DMS79 (cell line): ENCODE results near the gene TSR3.
A peak's percentile ranks its signal among the peaks of the same experiment; 100 is the strongest.
"Not testable (repeated sequence)": the region's sequence is repeated elsewhere in the genome, so short reads cannot be mapped to it uniquely, and the experiment has no call there.

Experiments
- DNase-seq: peaks from one replicate; lab custom pipeline; 2025; lab: John Stamatoyannopoulos, UW

TSR3 gene

GRCh38 chr16:1337486-1337885, 14.2 kb downstream of the TSR3 start:
- no peak for DNase-seq

DNA sequence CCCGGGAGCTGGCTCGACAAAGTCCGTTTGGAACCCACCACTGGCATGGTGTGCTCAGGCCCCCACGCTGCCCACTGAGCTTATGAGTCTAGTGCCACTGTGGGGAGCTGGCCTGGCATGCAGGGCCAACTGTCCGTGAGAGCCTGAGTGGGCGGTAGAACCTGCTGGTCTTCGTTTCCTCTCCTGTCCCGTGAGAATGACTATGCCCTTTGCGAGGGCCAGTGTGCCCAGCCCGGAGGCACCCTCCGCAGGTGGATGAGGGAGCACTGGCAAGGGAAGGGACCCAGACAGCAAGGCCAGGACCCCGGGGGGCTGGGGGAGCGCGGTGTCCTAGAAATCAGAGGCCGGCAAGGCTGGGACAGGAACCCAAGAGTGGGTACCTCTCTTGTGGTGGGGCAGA, 15.1 kb downstream of the TSR3 start:
- DNase-seq, result no peak

DNA sequence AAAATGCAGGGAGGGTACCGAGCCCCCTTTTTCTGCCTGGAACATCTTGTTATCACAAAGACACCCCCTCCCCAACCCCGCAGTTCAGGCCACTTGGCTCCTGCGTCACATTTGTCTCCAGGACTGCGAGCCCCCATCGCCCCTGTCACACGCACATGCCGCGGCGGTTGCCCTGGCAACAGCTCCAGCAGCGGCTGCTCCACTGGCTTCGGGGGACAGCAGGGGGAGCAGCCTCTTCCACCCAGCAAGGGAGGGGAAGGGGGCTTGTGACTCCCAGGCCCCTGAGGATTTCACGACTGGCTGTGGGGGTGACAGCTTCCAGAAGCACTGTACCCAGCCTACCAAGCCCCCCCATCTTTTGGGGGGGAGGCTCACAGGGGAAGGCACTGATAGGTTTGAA, 15.7 kb downstream of the TSR3 start:
- peak; percentile 11 for DNase-seq

DNA sequence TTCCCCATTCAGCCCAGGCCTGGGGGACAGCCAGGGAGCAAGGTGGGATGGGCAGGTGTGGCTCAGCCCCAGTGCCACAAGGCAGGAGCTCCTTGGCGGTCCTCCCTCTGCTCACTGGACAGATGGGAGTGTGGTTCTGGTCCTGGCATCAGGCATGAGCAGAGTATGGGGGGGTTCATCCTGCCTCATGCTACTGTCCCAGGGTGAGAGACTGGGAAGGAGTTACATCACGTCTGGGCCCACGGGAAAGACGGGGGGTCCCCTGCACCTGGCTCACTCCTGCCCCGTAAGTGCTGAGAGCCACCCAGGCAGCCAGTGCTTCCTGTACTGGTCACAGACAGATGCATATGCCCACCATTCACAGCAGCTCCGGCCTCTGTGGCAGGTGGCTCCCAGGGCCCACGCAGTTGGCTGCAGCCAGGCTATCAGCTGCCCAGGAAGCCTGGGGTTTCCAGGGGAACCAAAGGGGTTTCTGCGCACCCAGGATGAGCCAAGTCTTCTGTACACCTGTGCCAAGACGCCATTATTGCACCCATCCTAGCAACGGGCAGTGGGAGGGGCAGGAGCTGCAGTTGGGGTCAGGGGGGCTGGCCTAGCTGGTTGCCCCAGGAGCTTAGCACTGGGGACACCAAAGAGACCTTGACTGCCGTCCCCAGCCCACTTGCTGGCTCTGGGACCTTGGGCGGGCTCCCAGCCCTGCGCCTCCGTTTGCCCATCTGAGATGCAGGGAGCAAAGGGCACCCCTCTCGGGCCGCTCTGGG, 16.3 kb downstream of the TSR3 start:
- no peak for DNase-seq

GRCh38 chr16:1334739-1335138, 16.9 kb downstream of the TSR3 start:
- no peak for DNase-seq

- DNase-seq, result no peak
These were observed 17.6 kb downstream of the TSR3 start for GRCh38 chr16:1333854-1334700.

- DNase-seq, result no peak
These were observed 18.4 kb downstream of the TSR3 start, which contains the start of gene BAIAP3 for GRCh38 chr16:1333149-1333812. Gene BAIAP3, plus strand, starts transcription at chr16:1333645. Its CDS starts 4,905 bp downstream, at chr16:1338550.

- DNase-seq, result no peak
These were observed 19.0 kb downstream of the TSR3 start for GRCh38 chr16:1332618-1333148.

DNA sequence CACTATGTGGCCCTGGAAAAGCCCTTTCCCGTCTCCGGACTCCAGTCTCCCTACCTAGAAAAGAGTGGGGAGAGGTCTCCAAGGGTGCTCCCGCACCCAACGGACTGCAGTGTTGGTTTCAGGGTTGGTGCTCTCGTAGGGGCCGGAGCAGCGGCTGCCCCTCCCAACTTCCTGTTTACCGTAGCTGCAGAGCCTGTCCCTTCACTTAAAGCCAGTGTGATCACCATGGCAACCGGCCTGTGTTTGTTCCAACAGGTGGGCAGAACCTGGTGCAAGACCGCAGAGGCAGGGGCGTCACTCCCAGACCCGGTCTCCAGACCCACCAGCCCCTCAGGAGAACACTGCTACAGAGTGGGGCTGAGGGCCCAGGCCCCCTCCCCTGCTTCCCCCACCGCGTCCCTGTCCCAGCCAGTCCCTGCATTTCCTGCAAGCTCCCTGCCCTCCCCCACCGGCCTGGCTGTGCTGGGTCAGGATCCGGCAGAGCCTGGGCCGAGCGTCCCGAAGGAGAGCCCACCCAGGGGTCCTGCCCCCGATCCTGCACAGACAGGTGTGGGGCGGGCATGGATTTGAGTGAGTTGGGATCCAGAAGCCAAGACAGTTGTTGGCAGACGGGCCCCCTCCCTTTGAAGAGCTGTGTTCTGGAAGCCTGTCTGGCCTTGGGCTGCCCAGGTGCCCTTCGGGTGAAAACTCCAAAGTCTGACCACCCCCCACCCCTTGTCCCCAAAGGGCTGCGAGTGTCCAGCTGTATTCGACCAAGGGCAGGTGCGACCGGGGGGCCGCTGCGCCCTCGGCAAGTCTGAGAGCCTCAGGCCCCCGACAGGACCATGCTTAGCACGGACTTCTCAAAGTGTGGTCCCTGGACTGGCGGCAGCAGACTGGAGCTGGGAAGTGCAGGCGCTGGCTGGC, 19.7 kb downstream of the TSR3 start:
- DNase-seq, result peak; percentile 15

GRCh38 chr16:1330931-1331711, 20.6 kb downstream of the TSR3 start:
- no peak for DNase-seq

- no peak for DNase-seq
These were observed 21.3 kb downstream of the TSR3 start for GRCh38 chr16:1330260-1330914.

DNA sequence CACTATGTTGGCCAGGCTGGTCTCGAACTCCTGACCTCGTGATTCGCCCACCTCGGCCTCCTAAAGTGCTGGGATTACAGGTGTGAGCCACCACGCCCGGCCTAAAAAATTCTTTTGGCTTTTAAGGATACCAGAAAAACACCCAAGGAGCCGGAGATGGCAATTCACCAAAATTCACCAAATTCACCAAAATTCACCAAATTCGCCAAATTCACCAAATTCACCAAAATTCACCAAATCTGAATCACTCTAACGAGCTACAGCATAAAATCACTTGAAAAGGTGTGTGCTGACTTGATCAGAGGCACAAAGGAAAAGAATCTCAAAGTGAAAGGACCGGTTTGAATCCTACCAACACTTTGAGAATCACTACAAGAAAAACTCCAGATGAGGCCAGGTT, 22.7 kb downstream of the TSR3 start:
- not testable (repeated sequence) for DNase-seq

DNA sequence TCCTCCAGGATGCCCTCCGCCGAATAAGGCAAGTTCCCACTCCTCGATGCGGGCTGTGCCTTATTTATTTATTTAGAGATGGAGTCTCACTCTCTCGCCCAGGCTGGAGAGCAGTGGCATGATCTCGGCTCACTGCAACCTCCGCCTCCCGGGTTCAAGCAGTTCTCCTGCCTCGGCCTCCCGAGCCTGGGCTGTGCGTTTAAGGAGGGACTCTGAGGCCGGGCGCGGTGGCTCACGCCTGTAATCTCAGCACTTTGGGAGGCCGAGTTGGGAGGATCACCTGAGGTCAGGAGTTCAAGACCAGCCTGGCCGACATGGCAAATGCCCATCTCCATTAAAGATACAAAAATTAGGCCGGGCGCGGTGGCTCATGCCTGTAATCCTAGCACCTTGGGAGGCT, 23.5 kb downstream of the TSR3 start:
- DNase-seq, result not testable (repeated sequence)

- no peak for DNase-seq
These were observed 24.1 kb downstream of the TSR3 start for GRCh38 chr16:1327619-1327947.

GRCh38 chr16:1326946-1327618, 24.6 kb downstream of the TSR3 start:
- DNase-seq, result no peak

- DNase-seq, result no peak
These were observed 25.3 kb downstream of the TSR3 start for GRCh38 chr16:1326391-1326790.

DNA sequence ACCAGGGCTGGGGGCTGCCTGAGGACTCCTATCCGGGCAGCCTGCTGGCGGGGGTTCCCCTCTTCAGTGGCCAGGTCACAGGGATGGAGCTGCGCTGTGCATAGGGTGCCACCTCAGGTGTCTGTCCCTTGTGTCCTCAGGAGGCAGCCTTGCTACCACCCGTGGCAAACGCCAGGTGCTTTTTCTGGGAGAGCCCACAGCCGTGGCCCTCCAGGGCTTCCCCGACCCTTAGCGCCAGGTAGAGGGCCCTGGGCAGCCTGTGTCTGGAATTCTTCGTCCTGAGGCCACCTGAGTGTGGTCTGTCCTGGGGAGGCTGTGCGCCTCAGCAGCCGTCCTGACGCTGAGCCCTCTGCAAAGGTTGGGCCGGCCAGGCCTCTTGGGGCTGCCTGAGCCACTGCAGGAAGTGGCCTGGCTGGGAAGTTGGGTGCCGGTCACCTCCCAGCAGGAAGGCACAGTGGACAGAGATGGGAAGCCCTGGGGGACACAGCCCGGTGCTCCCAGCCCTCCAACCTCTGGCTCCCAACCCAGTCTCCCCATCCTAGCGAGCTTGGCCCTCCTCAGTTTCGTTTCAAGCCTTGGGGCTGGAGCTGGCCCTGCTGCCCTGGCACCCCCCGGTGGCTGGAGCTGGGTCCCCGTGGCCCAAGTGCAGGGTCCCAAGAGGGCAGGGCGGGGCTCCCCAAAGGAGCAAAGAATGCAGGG, 25.9 kb downstream of the TSR3 start:
- DNase-seq, result no peak

GRCh38 chr16:1325261-1325660, 26.4 kb downstream of the TSR3 start:
- no peak for DNase-seq

DNA sequence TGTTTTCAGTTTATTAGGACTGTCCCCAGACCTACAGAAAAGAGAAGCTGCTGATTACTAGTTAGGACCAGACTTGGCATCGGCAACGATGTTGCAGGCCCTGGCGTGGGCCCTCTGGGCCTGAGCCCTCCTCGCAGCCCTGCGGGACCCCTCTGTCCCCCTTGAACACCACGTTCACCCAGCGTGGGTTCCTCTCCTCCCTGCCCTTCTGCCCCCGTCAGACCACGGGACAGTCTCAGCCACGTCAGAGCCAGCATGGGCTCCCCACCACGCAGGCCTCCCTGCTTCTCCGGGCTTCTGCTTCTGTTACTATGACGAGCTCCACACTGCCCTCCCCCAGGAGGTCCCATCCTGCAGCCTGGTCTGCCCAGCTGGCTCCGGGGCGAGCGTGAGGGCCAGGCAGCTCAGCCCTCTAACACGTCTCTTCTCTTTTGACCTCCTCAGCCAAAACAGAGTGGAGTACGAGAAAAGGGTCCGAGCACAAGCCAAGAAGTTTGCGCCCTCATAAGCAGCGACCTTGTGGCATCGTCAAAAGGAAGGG, 27.3 kb downstream of the TSR3 start:
- no peak for DNase-seq
